ENCODE results near the gene TPCN2.
A peak's percentile ranks its signal among the peaks of the same experiment; 100 is the strongest.

Gene TPCN2

GRCh38 chr11:69162505-69162904, 113.8 kb downstream of the TPCN2 start:
- in situ Hi-C loops (cut with HindIII; ENCODE audit: low pct_ligation_motif_present, low sequenced_read_pairs): no loop called here
- Histone ChIP-seq H3K36me3 (replicated peaks) (no peaks in the 10 kb centered on the region), H3K27me3 (replicated peaks) (no peaks in the 10 kb centered on the region), H3K27ac (no peak overlapping the region), H3K4me3 (ENCODE audit: low read depth, low read length) (no peak overlapping the region)
- TF ChIP-seq CTCF (IDR thresholded peaks at IDR 0.05; ENCODE audit: low read depth, low read length, missing control alignments): no peak
- no peak for DNase-seq

- no peak overlapping the region for H3K27ac ChIP-seq
- in situ Hi-C loops (cut with HindIII; ENCODE audit: low pct_ligation_motif_present, low sequenced_read_pairs): no loop called here
- H3K36me3 ChIP-seq (replicated peaks): no peaks in the 10 kb centered on the region
- H3K27me3 ChIP-seq (replicated peaks): no peaks in the 10 kb centered on the region
- no peak for TF ChIP-seq CTCF (IDR thresholded peaks at IDR 0.05; ENCODE audit: low read depth, low read length, missing control alignments)
- no peak for DNase-seq
- H3K4me3 ChIP-seq (ENCODE audit: low read depth, low read length): no peak overlapping the region
Measured at GRCh38 chr11:69163842-69164241, 115.1 kb downstream of the TPCN2 start.

GRCh38 chr11:69164824-69165223, 116.1 kb downstream of the TPCN2 start:
- in situ Hi-C loops (cut with HindIII; ENCODE audit: low pct_ligation_motif_present, low sequenced_read_pairs): no loop called here
- no peak for TF ChIP-seq CTCF (IDR thresholded peaks at IDR 0.05; ENCODE audit: low read depth, low read length, missing control alignments)
- no peak overlapping the region for H3K27ac ChIP-seq
- H3K4me3 ChIP-seq (ENCODE audit: low read depth, low read length): no peak overlapping the region
- DNase-seq: no peak
- no peaks in the 10 kb centered on the region for H3K27me3 ChIP-seq (replicated peaks)
- H3K36me3 ChIP-seq (replicated peaks): no peaks in the 10 kb centered on the region

- H3K4me3 ChIP-seq (ENCODE audit: low read depth, low read length): no peak overlapping the region
- no peaks in the 10 kb centered on the region for H3K27me3 ChIP-seq (replicated peaks)
- no peak for TF ChIP-seq CTCF (IDR thresholded peaks at IDR 0.05; ENCODE audit: low read depth, low read length, missing control alignments)
- no peak for DNase-seq
- no peak overlapping the region for H3K27ac ChIP-seq
- no peaks in the 10 kb centered on the region for H3K36me3 ChIP-seq (replicated peaks)
- in situ Hi-C loops (cut with HindIII; ENCODE audit: low pct_ligation_motif_present, low sequenced_read_pairs): no loop called here
Measured at GRCh38 chr11:69165775-69166174, 117.0 kb downstream of the TPCN2 start.

GRCh38 chr11:69166218-69167115, 117.7 kb downstream of the TPCN2 start:
- Histone ChIP-seq H3K36me3 (replicated peaks) (no peaks in the 10 kb centered on the region), H3K4me3 (ENCODE audit: low read depth, low read length) (no peak overlapping the region), H3K27me3 (replicated peaks) (no peaks in the 10 kb centered on the region), H3K27ac (no peak overlapping the region)
- in situ Hi-C loops (cut with HindIII; ENCODE audit: low pct_ligation_motif_present, low sequenced_read_pairs): no loop called here
- peak; percentile 59 for TF ChIP-seq CTCF (IDR thresholded peaks at IDR 0.05; ENCODE audit: low read depth, low read length, missing control alignments)
- DNase-seq: peak; percentile 84
